Suprapubic skin (tissue), 4 donors: ENCODE measurements around the gene CDCA5. TPM values are rescaled to one million over a fixed set of nuclear protein-coding genes. Genes with fewer than 3 reads are reported as not detected.

Source experiments
- DNase-seq, 2 donors: peaks; one replicate each; pipeline ENCODE4 v3.0.0-alpha.2; 2019; ENCODE audit warnings: low spot score in 2 of 2
- H3K27ac ChIP-seq: fragments of 200-600 bp; sonication (generic); one replicate; pipeline ENCODE4 v1.5.1; 2019
- H3K27me3 ChIP-seq: fragments of 200-600 bp; sonication (generic); one replicate; pipeline ENCODE4 v1.5.1; 2019
- H3K36me3 ChIP-seq: fragments of 200-600 bp; sonication (generic); one replicate; pipeline ENCODE4 v1.5.1; 2019
- H3K4me1 ChIP-seq: fragments of 200-600 bp; sonication (generic); one replicate; pipeline ENCODE4 v1.5.1; 2019
- H3K4me3 ChIP-seq: fragments of 200-600 bp; sonication (generic); one replicate; pipeline ENCODE4 v1.5.1; 2019; ENCODE audit warnings: mild to moderate bottlenecking
- H3K9me3 ChIP-seq: fragments of 200-600 bp; sonication (generic); one replicate; pipeline ENCODE4 v1.5.1; 2019
- EP300 ChIP-seq: sonication (generic); formaldehyde crosslinking; IDR thresholded peaks from one replicate; pipeline ENCODE4 v1.6.1; 2017; ENCODE audit warnings: antibody characterized with exemption
- POLR2A ChIP-seq, 2 donors: fragments of 450-650 bp; IDR thresholded peaks; one replicate each; pipeline ENCODE4 v1.6.1; 2017; ENCODE audit warnings: antibody characterized with exemption in 2 of 2, mild to moderate bottlenecking in 2 of 2, moderate library complexity in 2 of 2
- POLR2AphosphoS5 ChIP-seq, 3 donors: sonication (generic); formaldehyde crosslinking; IDR thresholded peaks; one replicate each; pipeline ENCODE4 v1.6.1; 2017; ENCODE audit warnings: antibody characterized with exemption in 3 of 3
- WGBS: methylation state at CpG from one replicate; pipeline ENCODE4 v1.1.5; 2018; 5-methylcytosine and 5-hydroxymethylcytosine counted together
- total RNA-seq, 4 donors: library from RNA; depleted of rRNA; stranded (reverse); fragments of >200 nt; gene quantifications; one replicate each; pipeline ENCODE4 v1.1.0, GENCODE V29; 2016
- TF ChIP-seq, protein P1 (sequence below), 2 donors: fragments of 200-600 bp in 1 of 2; fragments of 450-650 bp in 1 of 2; sonication (generic) in 1 of 2; IDR thresholded peaks; one replicate each; pipeline ENCODE4 v1.5.1; 2016 to 2019; ENCODE audit warnings: antibody characterized with exemption in 2 of 2, mild to moderate bottlenecking in 1 of 2, moderate library complexity in 1 of 2

The CDCA5 gene
- total RNA-seq, 4 donors from 2014 or later = 0.91 to 6.8 (median 1.4) TPM

DNA sequence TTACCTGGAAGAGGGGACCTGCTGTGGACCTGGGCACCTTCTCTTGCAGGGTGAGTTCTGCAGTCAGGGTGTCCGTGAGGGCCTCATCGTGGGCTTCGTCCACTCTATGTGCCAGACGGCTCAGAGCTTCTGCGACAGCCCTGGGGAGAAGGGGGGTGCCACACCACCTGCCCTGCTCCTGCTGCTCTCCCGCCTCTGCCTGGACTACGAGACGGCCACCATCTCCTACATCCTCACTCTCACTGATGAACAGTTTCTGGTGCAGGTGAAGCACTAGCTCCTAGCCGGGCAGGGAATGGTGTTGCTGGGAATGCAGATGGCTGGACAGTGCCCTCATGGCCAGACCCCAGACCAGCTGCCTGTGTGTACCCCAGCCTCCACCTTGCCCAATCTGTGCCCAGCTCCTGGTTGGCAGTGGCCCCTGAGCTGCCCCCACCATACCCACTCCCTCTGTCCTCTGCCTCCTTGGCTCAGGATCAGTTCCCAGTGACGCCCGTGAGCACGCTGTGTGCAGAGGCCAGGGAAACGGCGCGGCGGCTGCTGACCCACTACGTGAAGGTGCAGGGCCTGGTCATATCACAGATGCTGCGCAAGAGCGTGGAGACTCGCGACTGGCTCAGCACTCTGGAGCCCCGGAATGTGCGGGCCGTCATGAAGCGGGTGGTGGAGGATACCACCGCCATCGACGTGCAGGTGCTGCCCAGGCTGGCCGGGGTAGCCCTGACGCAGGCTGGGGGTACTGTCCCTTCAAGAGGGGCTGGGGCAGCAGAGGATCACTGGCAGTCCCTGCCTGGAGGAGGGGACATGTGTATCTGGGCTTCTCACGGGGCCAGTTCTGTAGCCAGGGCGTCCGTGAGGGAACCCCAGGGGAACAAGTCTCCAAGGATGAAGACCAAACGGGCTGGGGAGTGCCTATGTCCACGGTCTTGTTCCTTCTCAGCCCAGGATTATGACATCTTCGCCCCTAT, 25.7 kb upstream of the CDCA5 start:
- Histone ChIP-seq H3K27me3 (no peaks in the 10 kb centered on the region), H3K4me1 (peaks cover 54% of the 10 kb centered on the region), H3K36me3 (peaks cover 26% of the 10 kb centered on the region), H3K4me3 (no peak overlapping the region), H3K9me3 (no peaks in the 10 kb centered on the region), H3K27ac (peak overlapping the region; percentile 11)
- DNase-seq = peak in 1 of 2 donors; percentile 66
- TF ChIP-seq, protein P1, sequence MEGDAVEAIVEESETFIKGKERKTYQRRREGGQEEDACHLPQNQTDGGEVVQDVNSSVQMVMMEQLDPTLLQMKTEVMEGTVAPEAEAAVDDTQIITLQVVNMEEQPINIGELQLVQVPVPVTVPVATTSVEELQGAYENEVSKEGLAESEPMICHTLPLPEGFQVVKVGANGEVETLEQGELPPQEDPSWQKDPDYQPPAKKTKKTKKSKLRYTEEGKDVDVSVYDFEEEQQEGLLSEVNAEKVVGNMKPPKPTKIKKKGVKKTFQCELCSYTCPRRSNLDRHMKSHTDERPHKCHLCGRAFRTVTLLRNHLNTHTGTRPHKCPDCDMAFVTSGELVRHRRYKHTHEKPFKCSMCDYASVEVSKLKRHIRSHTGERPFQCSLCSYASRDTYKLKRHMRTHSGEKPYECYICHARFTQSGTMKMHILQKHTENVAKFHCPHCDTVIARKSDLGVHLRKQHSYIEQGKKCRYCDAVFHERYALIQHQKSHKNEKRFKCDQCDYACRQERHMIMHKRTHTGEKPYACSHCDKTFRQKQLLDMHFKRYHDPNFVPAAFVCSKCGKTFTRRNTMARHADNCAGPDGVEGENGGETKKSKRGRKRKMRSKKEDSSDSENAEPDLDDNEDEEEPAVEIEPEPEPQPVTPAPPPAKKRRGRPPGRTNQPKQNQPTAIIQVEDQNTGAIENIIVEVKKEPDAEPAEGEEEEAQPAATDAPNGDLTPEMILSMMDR (IDR thresholded peaks at IDR 0.05) = no peak
- TF ChIP-seq POLR2A (IDR thresholded peaks at IDR 0.05) (no peak), EP300 (no peak), POLR2AphosphoS5 (IDR thresholded peaks at IDR 0.05) (no peak)
- WGBS = 85% methylated on average over 30 of the region's 36 CpGs

DNA sequence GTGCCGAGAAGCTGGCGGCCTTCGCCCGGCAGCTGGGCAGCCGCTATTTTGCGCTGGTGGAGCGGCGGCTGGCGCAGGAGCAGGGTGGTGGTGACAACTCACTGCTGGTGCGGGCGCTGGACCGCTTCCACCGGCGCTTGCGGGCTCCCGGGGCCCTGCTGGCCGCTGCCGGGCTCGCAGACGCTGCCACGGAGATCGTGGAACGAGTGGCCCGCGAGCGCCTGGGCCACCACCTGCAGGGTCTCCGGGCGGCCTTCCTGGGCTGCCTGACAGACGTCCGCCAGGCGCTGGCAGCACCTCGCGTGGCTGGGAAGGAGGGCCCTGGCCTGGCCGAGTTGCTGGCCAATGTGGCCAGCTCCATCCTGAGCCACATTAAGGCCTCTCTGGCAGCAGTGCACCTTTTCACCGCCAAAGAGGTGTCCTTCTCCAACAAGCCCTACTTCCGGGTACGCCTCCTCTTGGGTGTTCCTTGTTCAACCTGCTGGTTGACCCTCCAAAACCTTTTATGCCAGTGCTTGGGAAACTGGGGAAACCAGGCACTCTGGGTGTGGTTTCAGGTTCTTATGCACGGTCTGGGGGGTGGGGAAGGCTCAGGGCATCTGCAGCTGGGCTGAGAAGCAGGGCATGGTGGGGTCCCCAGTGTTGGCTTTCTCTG, 24.8 kb upstream of the CDCA5 start:
- WGBS = 77% methylated on average over 11 of the region's 38 CpGs
- Histone ChIP-seq H3K9me3 (no peaks in the 10 kb centered on the region), H3K27me3 (no peaks in the 10 kb centered on the region), H3K4me1 (peaks cover 58% of the 10 kb centered on the region), H3K4me3 (no peak overlapping the region), H3K27ac (peak overlapping the region; percentile 67), H3K36me3 (peaks cover 26% of the 10 kb centered on the region)
- TF ChIP-seq POLR2AphosphoS5 (IDR thresholded peaks at IDR 0.05) (no peak), EP300 (no peak), POLR2A (IDR thresholded peaks at IDR 0.05) (no peak)
- TF ChIP-seq, protein P1 (IDR thresholded peaks at IDR 0.05) = no peak
- no peak for DNase-seq

DNA sequence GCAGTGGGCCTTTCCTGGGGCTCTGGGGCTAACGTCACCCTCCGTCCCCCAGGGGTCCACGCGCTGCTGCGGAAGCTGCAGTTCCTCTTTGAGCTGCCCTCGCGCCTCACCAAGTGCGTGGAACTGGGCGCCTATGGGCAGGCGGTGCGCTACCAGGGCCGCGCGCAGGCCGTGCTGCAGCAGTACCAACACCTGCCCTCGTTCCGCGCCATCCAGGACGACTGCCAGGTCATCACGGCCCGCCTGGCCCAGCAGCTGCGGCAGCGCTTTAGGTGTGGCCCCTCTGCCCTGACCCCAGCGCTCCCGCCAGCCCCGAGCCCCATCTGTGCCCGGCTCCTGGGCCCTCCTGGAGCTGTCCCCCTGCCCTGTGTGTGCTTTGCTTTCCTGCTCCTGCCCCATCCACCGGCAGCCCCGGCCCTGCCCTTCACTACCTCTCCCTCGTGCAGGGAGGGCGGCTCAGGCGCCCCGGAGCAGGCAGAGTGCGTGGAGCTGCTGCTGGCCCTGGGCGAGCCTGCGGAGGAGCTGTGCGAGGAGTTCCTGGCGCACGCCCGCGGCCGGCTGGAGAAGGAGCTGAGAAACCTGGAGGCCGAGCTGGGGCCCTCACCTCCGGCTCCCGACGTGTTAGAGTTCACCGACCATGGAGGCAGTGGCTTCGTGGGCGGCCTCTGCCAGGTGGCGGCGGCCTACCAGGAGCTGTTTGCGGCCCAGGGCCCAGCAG, 24.1 kb upstream of the CDCA5 start:
- TF ChIP-seq EP300 (no peak), POLR2AphosphoS5 (IDR thresholded peaks at IDR 0.05) (no peak), POLR2A (IDR thresholded peaks at IDR 0.05) (no peak)
- TF ChIP-seq, protein P1 (IDR thresholded peaks at IDR 0.05) = no peak
- WGBS = 89% methylated on average over 20 of the region's 52 CpGs
- peaks cover 58% of the 10 kb centered on the region for H3K4me1 ChIP-seq
- peaks cover 26% of the 10 kb centered on the region for H3K36me3 ChIP-seq
- no peaks in the 10 kb centered on the region for H3K27me3 ChIP-seq
- no peak overlapping the region for H3K4me3 ChIP-seq
- H3K27ac ChIP-seq = peak overlapping the region; percentile 67
- DNase-seq = peak in 1 of 2 donors; percentile 65
- no peaks in the 10 kb centered on the region for H3K9me3 ChIP-seq

DNA sequence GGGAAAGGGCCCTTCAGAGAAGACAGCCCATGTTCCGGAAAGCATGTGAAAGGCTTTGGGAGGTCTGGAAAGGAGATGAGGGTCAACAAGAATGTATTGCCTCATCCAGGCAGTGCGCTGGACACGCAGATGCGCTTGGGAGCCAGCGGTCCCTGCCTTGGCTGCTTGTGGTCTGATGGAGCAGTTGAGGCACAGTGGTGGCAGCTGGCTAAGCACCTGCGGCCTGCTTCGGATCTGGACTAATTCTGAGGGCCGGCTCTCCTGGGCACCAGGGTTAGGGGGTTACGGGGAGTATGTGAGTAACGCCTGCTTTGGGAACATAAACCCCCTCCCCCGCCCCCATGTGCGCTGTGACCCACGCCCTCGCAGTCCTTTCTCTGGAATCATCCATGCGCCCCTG, 23.2 kb upstream of the CDCA5 start:
- Histone ChIP-seq H3K4me1 (peaks cover 58% of the 10 kb centered on the region), H3K36me3 (peaks cover 26% of the 10 kb centered on the region), H3K27me3 (no peaks in the 10 kb centered on the region), H3K27ac (no peak overlapping the region), H3K9me3 (no peaks in the 10 kb centered on the region), H3K4me3 (no peak overlapping the region)
- TF ChIP-seq POLR2AphosphoS5 (IDR thresholded peaks at IDR 0.05) (no peak), POLR2A (IDR thresholded peaks at IDR 0.05) (no peak), EP300 (no peak)
- TF ChIP-seq, protein P1 (IDR thresholded peaks at IDR 0.05) = no peak
- no peak for DNase-seq
- 95% methylated on average over 11 of the region's 15 CpGs for WGBS
